Erythroblast (primary cell): ENCODE measurements around the gene IMPACT.
A peak's percentile ranks its signal among the peaks of the same experiment; 100 is the strongest.

Source experiments
- DNase-seq, 2 experiments: peaks; one replicate each; lab custom pipeline; 2025; lab: John Stamatoyannopoulos, UW
- GATA1 ChIP-seq: IDR thresholded peaks from 2 replicates; pipeline ENCODE4 v1.6.1; 2011; ENCODE audit warnings: low read depth, mild to moderate bottlenecking, control low read depth, low read length, moderate library complexity
- POLR2A ChIP-seq: IDR thresholded peaks from 2 replicates; pipeline ENCODE4 v1.6.1; 2011; ENCODE audit warnings: mild to moderate bottlenecking, low read length

The IMPACT gene

GRCh38 chr18:24446453-24446852 is 20.0 kb downstream of the IMPACT start:
- no peak for TF ChIP-seq GATA1
- no peak for TF ChIP-seq POLR2A
- no peak for DNase-seq

- TF ChIP-seq GATA1 (no peak), POLR2A (no peak)
Observed at GRCh38 chr18:24446953-24447538, 20.6 kb downstream of the IMPACT start.

DNA sequence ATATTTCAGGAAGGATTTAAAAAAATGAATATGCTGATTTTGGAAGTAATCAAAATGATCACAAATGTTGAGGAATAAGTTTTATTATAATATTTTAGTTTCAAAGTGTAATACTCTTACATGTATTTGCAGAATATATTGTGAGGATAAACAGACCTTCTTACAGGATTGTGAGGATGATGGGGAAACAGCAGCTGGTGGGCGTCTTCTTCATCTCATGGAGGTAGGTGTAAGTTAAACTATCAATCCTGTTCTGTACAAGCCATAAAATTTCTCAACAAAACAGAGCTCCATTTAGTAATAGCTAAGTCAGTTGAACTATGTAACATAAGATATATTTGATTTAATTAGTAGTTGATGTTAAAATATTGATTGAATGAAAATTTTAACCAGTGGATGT is 21.5 kb downstream of the IMPACT start:
- DNase-seq = no peak
- no peak for TF ChIP-seq POLR2A
- TF ChIP-seq GATA1 = no peak

More at GRCh38 chr18:24446953-24447538, 20.6 kb downstream of the IMPACT start:
- DNase-seq = no peak

- no peak for DNase-seq
- no peak for TF ChIP-seq GATA1
- no peak for TF ChIP-seq POLR2A
Observed at GRCh38 chr18:24456549-24456948, 30.1 kb downstream of the IMPACT start.

- no peak for DNase-seq
- TF ChIP-seq POLR2A (no peak), GATA1 (no peak)
Observed at GRCh38 chr18:24459772-24460171, 33.3 kb downstream of the IMPACT start.

DNA sequence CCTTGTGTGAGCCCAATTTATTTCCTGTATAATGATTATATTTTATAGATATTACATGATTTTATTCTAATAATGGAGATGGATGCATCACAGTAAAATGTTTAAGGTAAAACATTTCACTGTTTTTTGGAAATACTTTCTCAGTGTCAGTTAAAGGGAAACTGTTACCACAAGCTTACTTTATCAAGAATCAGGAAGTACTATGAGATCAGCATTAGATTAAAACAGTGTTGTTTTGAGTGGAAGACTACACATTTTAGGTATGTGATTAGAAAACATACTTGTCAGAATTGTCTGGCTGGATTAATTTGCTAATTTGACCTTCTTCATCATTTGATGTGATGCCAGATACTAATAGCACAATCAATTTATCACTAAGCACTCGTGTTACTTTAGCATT is 33.9 kb downstream of the IMPACT start, which contains the start of gene HRH4:
Gene HRH4 (plus strand): TSS at position 250 of the 400 bp plus-strand sequence. CDS start 92 bp downstream, at position 342.
- DNase-seq = no peak
- TF ChIP-seq POLR2A (no peak), GATA1 (no peak)

DNA sequence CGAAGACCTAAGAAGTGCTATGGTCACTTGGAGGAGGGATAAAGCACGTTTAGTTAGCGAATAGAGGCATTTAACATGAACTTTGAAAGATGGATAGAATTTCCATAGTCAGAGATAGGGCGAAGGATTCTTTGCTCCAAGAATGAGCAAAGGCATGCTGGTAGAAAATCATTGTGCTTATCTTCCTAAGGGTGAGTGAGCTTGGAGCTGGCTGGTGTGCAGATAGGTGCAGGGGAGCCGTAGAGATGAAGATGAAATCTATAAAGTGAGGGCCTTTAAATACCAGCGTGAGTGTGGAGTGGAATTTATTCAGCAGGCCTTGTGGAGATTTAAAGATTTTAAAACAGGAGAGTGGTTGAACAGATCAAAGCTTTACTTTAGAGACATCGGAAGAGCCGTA is 35.5 kb downstream of the IMPACT start:
- no peak for DNase-seq
- TF ChIP-seq POLR2A = no peak
- TF ChIP-seq GATA1 = no peak

- DNase-seq = peak in 1 of 2 experiments; percentile 24
- TF ChIP-seq POLR2A = no peak
- TF ChIP-seq GATA1 = no peak
Observed at GRCh38 chr18:24462838-24463775, 36.6 kb downstream of the IMPACT start.

- TF ChIP-seq POLR2A (no peak), GATA1 (no peak)
- DNase-seq = no peak
Observed at GRCh38 chr18:24465486-24465885, 39.0 kb downstream of the IMPACT start.

DNA sequence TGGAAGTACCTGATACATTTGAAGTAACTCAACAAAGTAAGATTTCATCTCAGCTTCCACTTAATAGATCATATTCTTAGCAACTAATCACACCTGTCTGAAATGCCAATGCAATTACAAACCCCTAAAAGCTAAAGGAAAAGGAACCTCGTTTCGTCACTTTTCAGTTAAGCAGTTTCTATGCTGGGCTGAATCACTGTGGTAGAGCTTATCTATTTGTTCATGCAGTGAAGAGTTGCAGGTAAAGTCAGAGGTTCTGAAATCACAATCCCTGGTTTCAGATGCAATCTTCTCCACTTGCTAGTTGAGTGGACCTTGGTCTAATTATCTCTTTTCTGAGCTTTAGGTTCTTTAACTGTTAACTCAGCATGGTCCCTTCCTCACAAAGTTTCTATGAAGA is 40.3 kb downstream of the IMPACT start:
- TF ChIP-seq GATA1 = no peak
- TF ChIP-seq POLR2A = no peak
- DNase-seq = no peak

GRCh38 chr18:24470022-24470618 is 43.6 kb downstream of the IMPACT start:
- TF ChIP-seq GATA1 = no peak
- TF ChIP-seq POLR2A = no peak
- DNase-seq = no peak

GRCh38 chr18:24470805-24471204 is 44.3 kb downstream of the IMPACT start:
- no peak for DNase-seq
- TF ChIP-seq POLR2A (no peak), GATA1 (no peak)

DNA sequence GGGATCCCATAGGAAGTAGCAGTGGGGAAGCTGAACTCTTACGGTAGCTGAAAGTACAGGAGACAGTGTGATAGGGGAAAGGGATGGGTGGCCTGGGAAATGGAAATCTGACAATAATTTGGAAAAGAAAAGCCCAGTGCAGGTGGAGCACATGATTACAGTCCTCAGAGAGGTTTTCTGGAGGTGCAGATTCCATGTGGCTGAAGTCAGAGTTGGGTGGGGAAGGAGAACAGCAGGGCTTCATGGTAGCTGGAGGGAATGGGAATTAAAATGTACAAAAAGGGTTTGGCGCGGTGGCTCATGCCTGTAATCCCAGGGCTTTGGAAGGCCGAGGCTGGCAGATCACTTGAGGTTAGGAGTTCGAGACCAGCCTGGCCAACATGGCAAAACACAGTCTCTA is 46.1 kb downstream of the IMPACT start:
- DNase-seq = no peak
- TF ChIP-seq POLR2A = no peak
- TF ChIP-seq GATA1 = no peak

DNA sequence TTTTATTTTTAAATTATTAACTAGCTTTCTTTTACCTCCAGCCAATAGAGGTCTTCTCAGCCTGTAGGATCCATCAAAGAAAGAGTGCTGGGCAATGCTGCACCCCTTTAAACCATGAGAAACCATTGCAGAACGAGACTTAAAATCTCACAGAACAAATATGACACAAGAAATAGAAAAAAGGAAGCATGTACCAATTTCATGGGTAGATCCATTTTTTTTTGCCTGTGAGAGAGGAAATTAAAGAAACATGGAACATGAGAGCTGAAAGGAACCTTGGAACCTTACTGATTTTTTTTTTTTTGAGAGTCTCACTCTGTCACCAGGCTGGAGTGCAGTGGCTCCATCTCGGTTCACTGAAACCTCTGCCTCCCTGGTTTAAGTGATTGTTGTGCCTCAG is 47.9 kb downstream of the IMPACT start:
- DNase-seq = no peak
- TF ChIP-seq POLR2A = no peak
- no peak for TF ChIP-seq GATA1
